Measurements from ENCODE around the gene DECR2.
"Not testable (repeated sequence)": the region's sequence is repeated elsewhere in the genome, so short reads cannot be mapped to it uniquely, and the experiment has no call there.

The DECR2 gene

DNA sequence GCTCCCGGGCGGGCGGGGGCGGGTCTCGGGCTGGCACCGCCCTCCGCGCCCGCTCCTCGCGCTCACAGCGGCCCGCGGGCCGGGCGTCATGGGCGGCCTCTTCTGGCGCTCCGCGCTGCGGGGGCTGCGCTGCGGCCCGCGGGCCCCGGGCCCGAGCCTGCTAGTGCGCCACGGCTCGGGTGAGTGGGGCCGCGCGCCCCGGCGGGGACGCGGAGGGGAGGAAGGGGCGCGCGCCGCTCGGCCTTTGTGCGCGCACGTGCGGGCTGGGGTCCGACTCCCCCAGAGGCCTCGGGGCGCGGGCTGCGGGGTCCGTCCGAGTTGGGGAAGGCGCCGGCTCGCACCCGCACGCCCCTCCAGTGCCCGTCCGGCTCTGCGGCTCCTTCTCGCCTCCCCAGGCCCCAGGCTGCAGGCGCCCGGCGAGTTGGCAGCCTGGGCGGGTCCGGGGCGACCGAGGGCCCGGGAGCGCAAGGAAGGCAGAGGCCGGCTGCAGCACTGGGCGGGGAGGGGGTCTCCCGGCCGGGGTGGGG lies 4.5 kb upstream of the DECR2 start, which contains the start of gene NME4:
Gene NME4, plus strand, starts transcription at position 65 of the 527 bp plus-strand sequence. Its CDS starts 24 bp downstream, at position 89.
- intact Hi-C loops (cut with DNase I), result no loop called here
- DNase-seq, result peak in 2 of 10 donors; percentile 29 to 81

DNA sequence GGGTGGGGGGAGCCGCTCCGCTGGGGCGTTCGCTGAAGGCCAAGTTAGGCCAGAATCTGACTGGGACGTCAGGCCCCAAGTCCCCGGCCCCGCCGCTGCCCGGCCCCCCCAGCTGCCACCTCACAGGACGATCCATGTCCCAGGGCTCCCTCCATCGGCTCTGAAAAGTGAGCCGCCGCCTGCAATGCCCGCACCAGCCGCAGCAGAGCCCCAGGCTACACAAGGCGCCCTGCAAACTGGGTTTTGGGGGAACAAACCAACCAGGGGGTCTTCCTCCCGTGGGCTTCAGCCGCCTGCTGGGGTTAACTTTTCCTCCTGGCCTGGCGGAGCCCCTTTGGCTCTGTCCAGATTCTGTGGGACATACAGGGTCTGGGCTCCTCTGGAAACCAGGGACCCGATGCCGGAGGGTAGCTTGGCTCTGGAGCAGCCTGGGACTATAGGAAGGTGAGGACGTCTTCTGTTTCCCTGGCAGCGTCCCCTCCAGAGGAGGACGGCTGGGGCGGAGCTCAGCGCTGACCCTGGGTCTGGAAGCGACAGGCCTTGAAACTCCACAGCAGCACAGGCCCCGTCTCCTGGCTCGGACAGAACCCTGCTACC lies 3.9 kb upstream of the DECR2 start:
- intact Hi-C loops (cut with DNase I), result no loop called here
- DNase-seq, result peak; percentile 59 to 96 (median 76)

DNA sequence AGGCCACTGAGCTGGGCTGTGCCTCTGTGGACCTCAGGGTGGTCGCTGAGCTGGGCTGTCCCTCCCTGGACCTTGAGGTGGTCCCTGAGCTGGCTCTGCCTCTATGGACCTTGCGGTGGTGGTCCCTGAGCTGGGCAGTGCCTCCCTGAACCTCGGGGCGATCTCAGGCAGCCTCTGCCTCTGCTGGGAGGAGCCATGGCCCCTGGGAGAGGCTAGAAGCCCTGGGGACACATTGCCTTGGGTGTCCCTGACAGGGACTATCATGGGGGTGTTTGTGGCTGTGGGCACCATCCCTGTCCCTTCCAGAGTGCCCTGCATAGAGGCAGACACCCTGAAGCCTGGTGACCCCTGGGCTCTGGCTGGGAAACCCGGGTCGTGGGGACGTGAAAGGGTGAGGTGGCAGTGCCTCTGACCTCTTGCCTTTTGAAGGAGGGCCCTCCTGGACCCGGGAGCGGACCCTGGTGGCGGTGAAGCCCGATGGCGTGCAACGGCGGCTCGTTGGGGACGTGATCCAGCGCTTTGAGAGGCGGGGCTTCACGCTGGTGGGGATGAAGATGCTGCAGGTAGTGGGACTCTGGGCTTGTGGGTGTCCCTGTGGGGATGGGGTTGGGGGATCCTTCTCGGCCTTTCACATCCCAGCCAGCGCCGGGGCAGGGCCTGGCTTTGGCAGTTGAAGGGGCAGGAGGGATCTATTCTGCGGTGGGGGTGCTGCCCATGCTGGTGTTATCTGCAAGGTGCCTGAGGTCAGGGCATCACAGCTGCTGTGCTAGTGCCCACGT lies 2.9 kb upstream of the DECR2 start:
- intact Hi-C loops (cut with DNase I), result no loop called here
- no peak for DNase-seq

DNA sequence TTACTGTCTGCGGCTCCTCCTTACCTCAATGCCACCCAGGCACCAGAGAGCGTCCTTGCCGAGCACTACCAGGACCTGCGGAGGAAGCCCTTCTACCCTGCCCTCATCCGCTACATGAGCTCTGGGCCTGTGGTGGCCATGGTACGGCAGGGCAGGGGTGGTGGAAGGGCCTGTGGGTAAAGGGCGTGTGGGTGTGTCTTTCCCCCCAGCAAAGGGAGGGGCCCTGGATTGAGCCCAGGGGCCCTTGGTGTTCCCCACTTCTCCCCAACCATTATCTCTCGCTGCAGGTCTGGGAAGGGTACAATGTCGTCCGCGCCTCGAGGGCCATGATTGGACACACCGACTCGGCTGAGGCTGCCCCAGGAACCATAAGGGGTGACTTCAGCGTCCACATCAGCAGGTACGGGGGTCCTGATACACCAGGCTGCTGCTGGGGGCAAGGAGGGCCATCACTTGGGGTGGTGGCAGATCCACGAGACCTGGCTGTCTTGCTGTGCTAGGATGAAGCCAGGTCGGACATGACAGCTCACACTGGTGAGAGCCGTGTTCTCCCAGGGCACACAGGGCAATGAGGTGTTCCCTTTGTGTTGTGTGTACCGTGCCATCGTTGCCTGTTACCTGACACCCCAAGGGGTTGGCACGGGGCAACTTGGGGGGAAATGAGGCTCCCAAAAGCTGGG lies 2.2 kb upstream of the DECR2 start:
- DNase-seq, result no peak
- intact Hi-C loops (cut with DNase I), result no loop called here

DNA sequence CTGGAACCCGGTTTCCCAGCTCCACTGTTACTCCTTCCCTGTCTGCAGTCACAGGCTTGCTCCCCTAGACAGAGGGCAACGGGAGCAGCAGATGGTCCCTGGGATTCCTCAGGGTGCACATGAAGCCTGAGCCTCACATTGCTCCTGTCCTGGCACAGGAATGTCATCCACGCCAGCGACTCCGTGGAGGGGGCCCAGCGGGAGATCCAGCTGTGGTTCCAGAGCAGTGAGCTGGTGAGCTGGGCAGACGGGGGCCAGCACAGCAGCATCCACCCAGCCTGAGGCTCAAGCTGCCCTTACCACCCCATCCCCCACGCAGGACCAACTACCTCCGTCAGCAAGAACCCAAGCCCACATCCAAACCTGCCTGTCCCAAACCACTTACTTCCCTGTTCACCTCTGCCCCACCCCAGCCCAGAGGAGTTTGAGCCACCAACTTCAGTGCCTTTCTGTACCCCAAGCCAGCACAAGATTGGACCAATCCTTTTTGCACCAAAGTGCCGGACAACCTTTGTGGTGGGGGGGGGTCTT lies 1.6 kb upstream of the DECR2 start:
- intact Hi-C loops (cut with DNase I), result no loop called here

DNA sequence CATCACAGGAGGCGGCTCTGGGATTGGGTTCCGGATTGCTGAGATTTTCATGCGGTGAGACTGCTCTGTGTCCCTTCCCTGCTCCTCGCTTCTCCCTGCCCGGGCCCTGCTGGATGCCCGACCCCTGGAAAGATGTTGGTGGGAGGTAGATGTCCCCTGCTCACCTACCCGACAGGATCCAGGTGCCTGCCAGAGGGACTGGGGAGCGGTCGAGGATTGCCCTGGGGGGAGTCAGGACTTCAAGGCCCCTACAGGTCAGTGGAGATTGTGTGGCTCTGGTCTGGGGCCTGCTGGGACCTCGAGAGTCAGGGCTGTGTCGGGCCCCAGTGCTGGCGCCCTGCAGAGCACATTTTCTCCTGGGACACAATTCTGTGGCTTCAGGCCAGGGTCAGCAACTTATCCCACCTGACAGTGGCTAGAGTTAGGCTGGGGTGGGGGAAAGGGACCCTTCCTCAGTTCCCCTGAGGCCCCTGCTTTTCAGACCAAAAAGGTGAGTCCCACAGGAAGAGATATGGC lies 3.3 kb downstream of the DECR2 start:
- no peak for DNase-seq
- intact Hi-C loops (cut with DNase I), result no loop called here

More for the DNA sequence above, 1.6 kb upstream of the DECR2 start:
- DNase-seq, result no peak

DNA sequence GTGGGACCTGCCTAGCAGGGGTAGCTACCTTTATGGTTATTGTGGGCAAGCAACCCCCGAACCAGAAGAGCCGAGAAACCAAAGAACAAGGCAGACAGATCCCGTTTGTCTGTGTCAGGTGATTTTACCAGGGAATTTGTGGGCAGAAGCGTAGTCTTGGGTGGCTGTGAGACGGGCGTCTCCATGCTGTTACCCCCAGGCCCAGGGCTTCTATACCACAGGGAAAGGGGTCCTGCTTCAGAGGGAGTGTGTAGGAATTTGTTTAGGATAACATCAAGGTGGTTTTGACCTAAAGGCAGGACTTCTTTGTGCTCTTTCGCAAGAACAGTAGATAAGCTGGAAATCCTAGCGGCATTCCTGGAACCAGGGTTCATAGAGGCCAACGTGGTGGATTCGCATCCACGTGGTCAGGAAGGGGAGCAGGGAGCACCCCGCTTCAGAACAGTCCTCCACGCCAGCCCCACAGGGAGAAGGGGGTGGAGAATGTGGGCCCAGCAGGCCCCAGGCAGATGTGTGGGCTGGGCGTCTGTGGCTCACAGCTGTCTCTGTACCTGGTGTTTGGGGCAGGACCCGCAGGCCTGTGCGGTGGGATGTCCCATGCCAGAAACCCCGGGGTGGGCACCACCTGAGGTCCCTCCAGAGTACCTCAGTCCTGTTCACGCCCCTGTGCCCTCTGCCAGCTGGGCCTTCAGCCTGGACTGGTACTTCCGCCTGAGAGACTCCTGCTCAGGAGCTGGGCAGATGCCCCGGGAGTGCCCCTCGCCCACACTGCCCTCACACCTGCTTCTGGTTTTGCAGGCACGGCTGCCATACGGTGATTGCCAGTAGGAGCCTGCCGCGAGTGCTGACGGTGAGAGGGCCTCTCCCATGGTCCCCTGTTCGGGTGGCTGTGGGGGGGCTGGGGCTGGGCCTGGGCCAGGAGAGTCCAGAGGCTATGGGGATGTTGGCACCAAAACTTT lies 4.1 kb downstream of the DECR2 start:
- intact Hi-C loops (cut with DNase I), result no loop called here
- no peak for DNase-seq

DNA sequence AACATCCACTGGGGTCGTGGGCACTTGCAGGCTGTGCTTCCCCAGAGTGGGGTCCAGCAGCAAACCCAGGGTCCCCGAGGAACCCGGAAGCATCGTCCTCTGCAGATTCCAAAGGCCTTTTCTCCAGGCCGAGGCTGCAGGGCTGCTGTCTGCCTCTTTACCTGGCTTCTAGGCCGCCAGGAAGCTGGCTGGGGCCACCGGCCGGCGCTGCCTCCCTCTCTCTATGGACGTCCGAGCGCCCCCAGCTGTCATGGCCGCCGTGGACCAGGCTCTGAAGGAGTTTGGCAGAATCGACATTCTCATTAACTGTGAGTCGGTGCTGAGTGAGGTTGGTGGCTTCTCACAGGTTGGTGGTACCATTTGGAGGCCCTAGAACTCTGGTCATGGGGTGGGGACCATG lies 5.6 kb downstream of the DECR2 start:
- no peak for DNase-seq
- intact Hi-C loops (cut with DNase I), result no loop called here

DNA sequence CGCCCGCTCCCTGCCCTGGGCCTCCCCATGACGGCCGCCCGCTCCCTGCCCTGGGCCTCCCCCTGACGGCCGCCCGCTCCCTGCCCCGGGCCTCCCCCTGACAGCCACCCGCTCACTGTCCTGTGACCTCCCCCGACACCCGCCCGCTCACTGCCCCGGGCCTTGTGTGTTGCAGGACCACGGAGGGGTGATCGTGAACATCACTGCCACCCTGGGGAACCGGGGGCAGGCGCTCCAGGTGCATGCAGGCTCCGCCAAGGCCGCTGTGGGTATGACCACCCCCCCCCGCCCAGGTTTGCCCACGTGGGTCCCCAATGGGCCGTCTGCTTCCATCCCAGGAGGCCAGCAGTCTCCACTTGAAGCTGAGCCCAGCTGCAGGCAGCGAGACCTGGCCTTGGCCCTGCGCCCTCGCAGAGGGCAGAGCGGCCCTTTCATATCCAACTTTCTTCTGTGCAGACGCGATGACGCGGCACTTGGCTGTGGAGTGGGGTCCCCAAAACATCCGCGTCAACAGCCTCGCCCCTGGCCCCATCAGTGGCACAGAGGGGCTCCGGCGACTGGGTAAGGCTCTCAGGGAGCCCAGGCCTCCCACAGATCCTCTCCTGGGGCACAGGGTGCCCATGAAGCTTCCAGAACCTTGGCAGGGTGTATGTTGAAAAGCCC lies 9.0 kb downstream of the DECR2 start:
- DNase-seq, result no peak
- intact Hi-C loops (cut with DNase I), result no loop called here

DNA sequence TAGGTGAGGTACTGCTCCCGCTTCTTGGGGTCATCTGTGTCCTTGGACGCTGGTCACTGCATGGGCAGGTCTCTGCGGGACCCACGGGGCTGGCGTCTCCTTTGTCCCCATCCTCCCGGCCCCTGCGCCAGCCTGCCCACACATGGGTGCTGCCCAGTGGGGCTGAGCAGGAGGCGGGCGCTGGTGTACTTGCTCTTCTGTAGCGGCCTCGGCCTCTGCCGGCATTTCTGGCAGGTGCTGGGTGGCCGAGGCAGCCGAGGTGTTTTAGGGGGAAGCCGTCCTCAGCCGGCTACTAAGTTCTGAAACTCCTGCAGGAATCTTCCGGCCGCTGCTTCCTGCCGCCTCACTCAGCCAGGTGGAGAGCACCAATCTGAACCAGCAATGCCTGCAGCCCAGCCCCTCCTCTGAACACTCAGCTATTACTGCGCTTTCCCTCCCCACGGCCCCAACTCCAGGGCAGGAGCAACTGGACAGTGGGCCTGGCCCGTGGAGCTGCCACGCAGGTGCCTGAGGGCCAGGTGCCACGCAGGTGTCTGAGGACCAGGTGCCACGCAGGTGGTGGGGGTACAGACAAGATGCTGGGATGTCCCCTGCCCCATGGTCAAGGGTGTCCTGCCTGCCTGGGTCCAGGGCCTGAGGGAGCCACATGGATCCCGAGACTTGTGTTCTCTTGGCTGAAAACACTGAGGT lies 10.0 kb downstream of the DECR2 start:
- no peak for DNase-seq
- intact Hi-C loops (cut with DNase I), result no loop called here

DNA sequence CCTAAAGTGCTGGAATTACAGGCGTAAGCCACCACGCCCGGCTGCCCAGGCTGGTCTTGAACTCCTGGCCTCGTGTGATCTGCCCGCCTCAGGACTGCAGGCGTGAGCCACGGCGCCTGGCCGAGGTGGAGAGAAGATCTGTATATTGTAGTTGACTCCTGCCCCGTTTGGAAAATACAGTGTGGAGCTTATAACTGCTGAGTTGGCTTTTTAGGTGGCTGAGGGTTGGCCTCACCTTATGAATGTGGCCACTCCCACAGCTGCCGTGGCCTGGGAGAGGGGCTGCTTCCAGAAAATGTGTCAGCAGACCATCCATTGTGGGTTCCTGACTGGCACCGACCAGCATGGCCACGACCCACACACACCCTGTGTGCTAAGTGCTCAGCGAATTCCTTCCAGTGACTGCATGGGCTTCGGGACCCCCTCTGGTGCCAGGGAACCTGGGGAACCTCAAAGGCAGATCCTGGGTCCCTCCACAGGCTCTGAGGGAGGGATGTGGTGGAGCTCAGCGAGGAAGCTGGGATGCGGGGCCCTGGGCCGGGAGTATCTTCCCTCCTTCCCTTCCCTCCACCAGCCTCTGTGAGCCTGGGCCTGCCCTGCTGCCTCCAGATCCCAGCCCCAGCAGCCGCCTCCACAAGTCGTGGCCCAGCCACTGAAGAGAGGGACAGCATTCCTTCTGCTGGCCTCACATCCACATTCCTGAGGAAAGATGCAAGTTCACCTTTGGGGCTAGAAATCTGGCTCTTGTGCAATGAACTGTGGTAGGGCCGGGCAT lies 12.9 kb downstream of the DECR2 start:
- no peak for DNase-seq
- intact Hi-C loops (cut with DNase I), result no loop called here

DNA sequence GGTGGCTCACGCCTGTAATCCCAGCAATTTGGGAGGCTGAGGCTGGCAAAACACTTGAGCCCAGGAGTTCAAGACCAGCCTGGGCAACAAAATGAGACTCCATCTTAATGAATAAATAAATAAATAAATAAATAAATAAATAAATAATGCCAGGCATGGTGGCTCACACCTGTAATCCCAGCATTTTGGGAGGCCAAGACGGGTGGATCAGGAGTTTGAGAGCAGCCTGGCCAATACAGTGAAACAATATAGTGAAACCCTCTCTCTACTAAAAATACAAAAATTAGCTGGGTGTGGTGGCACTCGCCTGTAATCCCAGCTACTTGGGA lies 13.4 kb downstream of the DECR2 start:
- intact Hi-C loops (cut with DNase I); DNase-seq: not testable (repeated sequence)

DNA sequence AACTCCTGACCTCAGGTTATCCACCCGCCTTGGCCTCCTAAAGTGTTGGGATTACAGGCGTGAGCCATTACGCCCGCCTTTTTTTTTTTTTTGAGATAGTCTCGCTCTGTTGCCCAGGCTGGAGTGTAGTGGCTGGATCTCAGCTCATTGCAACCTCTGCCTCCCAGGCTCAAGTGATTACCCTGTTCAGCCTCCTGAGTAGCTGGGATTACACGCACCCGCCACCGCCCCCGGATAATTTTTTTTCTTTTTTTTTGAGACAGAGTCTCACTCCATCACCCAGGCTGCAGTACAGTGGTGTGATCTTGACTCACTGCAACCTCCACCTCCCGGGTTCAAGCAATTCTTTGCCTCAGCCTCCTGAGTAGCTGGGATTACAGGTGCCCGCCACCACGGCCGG lies 20.5 kb downstream of the DECR2 start:
- intact Hi-C loops (cut with DNase I), result not testable (repeated sequence)
- peak in 1 of 10 donors; percentile 9 for DNase-seq

DNA sequence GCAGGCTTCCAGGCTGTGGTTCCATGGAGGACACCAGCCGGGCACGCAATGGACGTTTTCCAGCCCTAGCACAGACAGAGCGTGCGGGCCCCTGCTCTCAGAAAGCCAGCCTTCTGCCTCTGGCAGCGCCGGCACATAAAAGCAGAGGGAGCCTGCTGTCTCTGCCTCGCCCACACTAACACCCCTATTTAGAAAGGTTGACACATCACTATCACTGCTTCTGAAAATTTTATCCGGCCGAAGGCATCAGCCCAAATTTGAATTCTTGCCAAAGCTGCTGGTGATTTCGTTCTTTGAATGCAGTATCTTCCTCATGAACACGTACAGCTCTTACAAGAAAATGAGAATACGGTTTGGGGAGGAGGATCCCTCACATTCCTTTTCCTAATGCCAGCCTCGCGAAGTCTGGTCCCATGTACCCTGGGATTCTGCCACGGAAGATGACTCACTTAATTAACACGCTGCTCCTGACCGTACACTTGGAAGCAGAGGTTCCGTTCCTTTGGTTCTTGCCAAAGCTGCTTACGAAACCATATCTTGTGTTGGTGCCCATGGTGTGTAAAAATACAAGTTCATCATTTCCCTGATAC lies 22.4 kb downstream of the DECR2 start:
- DNase-seq, result peak; percentile 36 to 96 (median 72)
- intact Hi-C loops (cut with DNase I), result no loop called here

DNA sequence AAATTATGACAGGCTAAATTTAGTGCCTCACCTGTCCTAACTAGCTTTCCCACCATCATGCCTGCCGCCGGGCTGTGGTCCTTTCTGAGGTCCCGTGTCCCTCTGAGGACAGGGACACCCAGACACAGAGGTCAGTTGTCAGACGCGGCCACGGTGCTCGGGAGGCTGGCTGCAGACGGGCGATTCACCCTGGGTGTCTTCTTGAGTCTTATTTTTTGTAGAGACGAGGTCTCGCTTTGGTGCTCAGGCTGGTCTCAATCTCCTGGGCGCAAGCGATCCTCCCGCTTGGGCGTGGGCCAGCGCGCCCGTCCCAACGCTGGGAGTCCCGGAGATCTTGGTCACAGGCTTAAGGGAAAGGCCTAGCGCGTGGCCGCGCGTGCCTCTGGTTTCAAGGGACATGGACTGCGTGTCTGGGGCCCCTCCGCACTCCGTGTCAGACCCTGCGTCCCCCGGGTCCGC lies 23.0 kb downstream of the DECR2 start:
- intact Hi-C loops (cut with DNase I), result loop anchor here (5.0 kb wide), 1 partner anchor 48 kb away; no protein-coding TSS in a partner anchor
- DNase-seq, result peak in 9 of 10 donors; percentile 26 to 91 (median 40)

DNA sequence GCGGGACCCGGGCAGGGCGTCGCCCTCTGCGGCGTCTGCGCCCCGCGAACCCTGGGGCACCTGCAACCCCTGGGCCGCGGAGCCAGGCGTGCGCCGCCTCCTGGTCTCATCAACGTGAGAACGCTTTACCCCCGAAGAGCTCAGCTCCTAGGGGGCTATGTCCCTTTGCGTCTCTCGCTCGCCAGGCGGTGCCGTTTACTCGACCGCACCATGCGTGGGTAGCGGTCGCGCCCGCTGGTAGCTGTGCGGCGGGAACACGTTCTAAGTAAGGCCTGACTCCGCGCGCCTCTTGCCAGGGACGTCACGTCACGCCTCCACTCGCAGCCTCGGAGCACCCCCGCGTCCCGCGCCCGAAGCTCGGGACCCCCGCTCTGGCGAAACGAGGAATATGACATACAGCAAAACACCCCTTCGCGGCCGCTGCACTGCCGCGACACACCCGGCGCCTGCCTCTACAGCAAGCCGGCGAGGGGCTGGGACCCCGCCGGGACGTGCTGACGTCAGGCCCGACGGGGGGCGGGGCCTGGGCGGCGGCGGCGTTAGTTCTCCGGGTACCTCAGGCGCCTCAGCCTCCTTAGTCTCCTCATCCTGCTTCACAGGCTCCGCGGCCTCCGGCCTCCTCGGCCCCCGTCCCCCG lies 23.5 kb downstream of the DECR2 start, which contains the start of gene RAB11FIP3:
Gene RAB11FIP3, plus strand, starts transcription at position 568 of the 637 bp plus-strand sequence. CDS start 358 bp downstream, outside the sequence.
- intact Hi-C loops (cut with DNase I), result loop anchor here (5.0 kb wide), 1 partner anchor 47 kb away; no protein-coding TSS in a partner anchor
- DNase-seq, result peak; percentile 73 to 98 (median 86)

Data from posterior cingulate gyrus (tissue), 11 donors.